Smooth muscle cell (in vitro differentiated cells): Measurements from ENCODE around the gene SPTSSA. TPM values are rescaled to one million over a fixed set of nuclear protein-coding genes. Genes with fewer than 3 reads are reported as not detected.

Experiments
- DNase-seq: peaks from one replicate; lab custom pipeline; 2025; ENCODE audit not compliant: unreplicated experiment; lab: John Stamatoyannopoulos, UW
- H2AFZ ChIP-seq: fragments of 200-600 bp; sonication (generic); 2 replicates; pipeline ENCODE4 v1.6.0; 2016; ENCODE audit warnings: antibody characterized with exemption, low read depth, mild to moderate bottlenecking
- H3F3A ChIP-seq: fragments of 200-600 bp; sonication (generic); 2 replicates; pipeline ENCODE4 v1.6.0; 2017; ENCODE audit warnings: antibody characterized with exemption, low read depth
- H3K27ac ChIP-seq: fragments of 200-600 bp; sonication (generic); 2 replicates; pipeline ENCODE4 v1.5.1; 2016; ENCODE audit warnings: low read depth, mild to moderate bottlenecking
- H3K27me3 ChIP-seq: fragments of 200-600 bp; sonication (generic); 2 replicates; pipeline ENCODE4 v1.6.1; 2016; ENCODE audit warnings: low read depth, mild to moderate bottlenecking
- H3K36me3 ChIP-seq: fragments of 200-600 bp; sonication (generic); 2 replicates; pipeline ENCODE4 v1.5.1; 2016; ENCODE audit warnings: low read depth
- H3K4me1 ChIP-seq: fragments of 200-600 bp; sonication (generic); 2 replicates; pipeline ENCODE4 v1.5.1; 2016; ENCODE audit warnings: low read depth
- H3K4me2 ChIP-seq: fragments of 200-600 bp; sonication (generic); 2 replicates; pipeline ENCODE4 v1.6.0; 2016; ENCODE audit warnings: mild to moderate bottlenecking
- H3K4me3 ChIP-seq: fragments of 200-600 bp; sonication (generic); 2 replicates; pipeline ENCODE4 v1.5.1; 2016; ENCODE audit warnings: mild to moderate bottlenecking
- H3K79me2 ChIP-seq: fragments of 200-600 bp; sonication (generic); 2 replicates; pipeline ENCODE4 v1.6.0; 2016; ENCODE audit warnings: low read depth, mild to moderate bottlenecking
- H3K9ac ChIP-seq: fragments of 200-600 bp; sonication (generic); 2 replicates; pipeline ENCODE4 v1.6.0; 2016; ENCODE audit warnings: low read depth
- H3K9me3 ChIP-seq: fragments of 200-600 bp; sonication (generic); replicated peaks from 2 replicates; pipeline ENCODE4 v1.5.1; 2016; ENCODE audit warnings: low read depth
- H4K20me1 ChIP-seq: fragments of 200-600 bp; sonication (generic); 2 replicates; pipeline ENCODE4 v1.6.0; 2016; ENCODE audit warnings: low read depth
- WGBS: methylation state at CpG from one replicate; pipeline ENCODE4 v1.1.7; 2016; ENCODE audit warnings: low lambda C conversion rate; 5-methylcytosine and 5-hydroxymethylcytosine counted together
- polyA plus RNA-seq: library from polyadenylated mRNA; unstranded; fragments of >200 nt; fragmentation: Nextera tagmentation; extraction: Ambion mirVana; gene quantifications from 2 replicates; pipeline ENCODE4 v1.2.1, GENCODE V29; 2016
- total RNA-seq: library from RNA; depleted of rRNA; stranded (reverse); fragments of >200 nt; gene quantifications from 2 replicates; pipeline ENCODE4 v1.2.3, GENCODE V29; 2014
- TF ChIP-seq, protein P1 (sequence below): fragments of 200-600 bp; sonication (generic); IDR thresholded peaks from 2 replicates; pipeline ENCODE4 v1.5.1; 2017; ENCODE audit warnings: borderline replicate concordance, mild to moderate bottlenecking, antibody characterized with exemption; ENCODE audit not compliant: insufficient read depth, poor library complexity, severe bottlenecking

SPTSSA gene
- total and polyA plus RNA-seq, 2 experiments from 2014 or later, result 22.8 to 23.7 TPM

GRCh38 chr14:34489324-34489723, 27.3 kb upstream of the SPTSSA start:
- Histone ChIP-seq H4K20me1 (no peaks in the 10 kb centered on the region), H3F3A (no peaks in the 10 kb centered on the region), H3K36me3 (no peaks in the 10 kb centered on the region), H3K79me2 (no peaks in the 10 kb centered on the region), H3K9me3 (no peaks in the 10 kb centered on the region), H3K4me3 (no peak overlapping the region), H3K9ac (no peak overlapping the region), H3K27me3 (no peaks in the 10 kb centered on the region), H2AFZ (no peak overlapping the region), H3K27ac (no peak overlapping the region), H3K4me2 (no peak overlapping the region), H3K4me1 (no peaks in the 10 kb centered on the region)
- no peak for DNase-seq
- TF ChIP-seq, protein P1, sequence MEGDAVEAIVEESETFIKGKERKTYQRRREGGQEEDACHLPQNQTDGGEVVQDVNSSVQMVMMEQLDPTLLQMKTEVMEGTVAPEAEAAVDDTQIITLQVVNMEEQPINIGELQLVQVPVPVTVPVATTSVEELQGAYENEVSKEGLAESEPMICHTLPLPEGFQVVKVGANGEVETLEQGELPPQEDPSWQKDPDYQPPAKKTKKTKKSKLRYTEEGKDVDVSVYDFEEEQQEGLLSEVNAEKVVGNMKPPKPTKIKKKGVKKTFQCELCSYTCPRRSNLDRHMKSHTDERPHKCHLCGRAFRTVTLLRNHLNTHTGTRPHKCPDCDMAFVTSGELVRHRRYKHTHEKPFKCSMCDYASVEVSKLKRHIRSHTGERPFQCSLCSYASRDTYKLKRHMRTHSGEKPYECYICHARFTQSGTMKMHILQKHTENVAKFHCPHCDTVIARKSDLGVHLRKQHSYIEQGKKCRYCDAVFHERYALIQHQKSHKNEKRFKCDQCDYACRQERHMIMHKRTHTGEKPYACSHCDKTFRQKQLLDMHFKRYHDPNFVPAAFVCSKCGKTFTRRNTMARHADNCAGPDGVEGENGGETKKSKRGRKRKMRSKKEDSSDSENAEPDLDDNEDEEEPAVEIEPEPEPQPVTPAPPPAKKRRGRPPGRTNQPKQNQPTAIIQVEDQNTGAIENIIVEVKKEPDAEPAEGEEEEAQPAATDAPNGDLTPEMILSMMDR, result no peak
- WGBS, result 44% methylated on average over 1 of the region's 1 CpG

- Histone ChIP-seq H3K9me3 (no peaks in the 10 kb centered on the region), H3K36me3 (no peaks in the 10 kb centered on the region), H3F3A (no peaks in the 10 kb centered on the region), H3K4me2 (no peak overlapping the region), H2AFZ (no peak overlapping the region), H3K27me3 (no peaks in the 10 kb centered on the region), H3K9ac (no peak overlapping the region), H3K27ac (no peak overlapping the region), H3K4me3 (no peak overlapping the region), H3K79me2 (no peaks in the 10 kb centered on the region), H3K4me1 (no peaks in the 10 kb centered on the region), H4K20me1 (no peaks in the 10 kb centered on the region)
- no peak for DNase-seq
- TF ChIP-seq, protein P1, result no peak
- 98% methylated on average over 7 of the region's 7 CpGs for WGBS
Measured at GRCh38 chr14:34488528-34488927, 26.5 kb upstream of the SPTSSA start.

GRCh38 chr14:34484726-34485125, 22.7 kb upstream of the SPTSSA start:
- no peak overlapping the region for H3K4me3 ChIP-seq
- H3K4me2 ChIP-seq, result no peak overlapping the region
- WGBS, result 89% methylated on average over 1 of the region's 1 CpG
- H4K20me1 ChIP-seq, result no peaks in the 10 kb centered on the region
- H2AFZ ChIP-seq, result no peak overlapping the region
- H3K27ac ChIP-seq, result no peak overlapping the region
- no peak for DNase-seq
- no peaks in the 10 kb centered on the region for H3K4me1 ChIP-seq
- H3K9me3 ChIP-seq, result no peaks in the 10 kb centered on the region
- H3K36me3 ChIP-seq, result no peaks in the 10 kb centered on the region
- H3F3A ChIP-seq, result no peaks in the 10 kb centered on the region
- TF ChIP-seq, protein P1, result no peak
- H3K9ac ChIP-seq, result no peak overlapping the region
- no peaks in the 10 kb centered on the region for H3K79me2 ChIP-seq
- no peaks in the 10 kb centered on the region for H3K27me3 ChIP-seq

- H3K4me2 ChIP-seq, result no peak overlapping the region
- H3K4me3 ChIP-seq, result no peak overlapping the region
- no peaks in the 10 kb centered on the region for H3K79me2 ChIP-seq
- H3F3A ChIP-seq, result no peaks in the 10 kb centered on the region
- no peaks in the 10 kb centered on the region for H3K36me3 ChIP-seq
- no peak for DNase-seq
- no peak overlapping the region for H2AFZ ChIP-seq
- H4K20me1 ChIP-seq, result no peaks in the 10 kb centered on the region
- TF ChIP-seq, protein P1, result no peak
- H3K9me3 ChIP-seq, result no peaks in the 10 kb centered on the region
- WGBS, result 92% methylated on average over 2 of the region's 2 CpGs
- H3K4me1 ChIP-seq, result no peaks in the 10 kb centered on the region
- no peak overlapping the region for H3K27ac ChIP-seq
- H3K9ac ChIP-seq, result no peak overlapping the region
- no peaks in the 10 kb centered on the region for H3K27me3 ChIP-seq
Measured at GRCh38 chr14:34482463-34482862, 20.4 kb upstream of the SPTSSA start.
